Measurements from ENCODE around the gene SLC12A5. TPM values are rescaled to one million over a fixed set of nuclear protein-coding genes. Genes with fewer than 3 reads are reported as not detected.

Gene SLC12A5
- total RNA-seq, 1 experiment from 2014 or later = 8.7 TPM

- H3K4me1 ChIP-seq (replicated peaks; ENCODE audit: insufficient read depth) = no peaks in the 10 kb centered on the region
- H3K27me3 ChIP-seq (ENCODE audit: insufficient read depth, low read depth) = no peaks in the 10 kb centered on the region
- DNase-seq = no peak
- no peak overlapping the region for H3K27ac ChIP-seq
- no peaks in the 10 kb centered on the region for H3K9me3 ChIP-seq (ENCODE audit: insufficient read depth, low read depth)
- peaks cover 23% of the 10 kb centered on the region for H3K36me3 ChIP-seq (ENCODE audit: low read depth)
- no peak overlapping the region for H3K4me3 ChIP-seq
- POLR2A ChIA-PET (ENCODE audit: unreplicated experiment) = no interaction called here
- H4K20me1 ChIP-seq (ENCODE audit: insufficient read depth) = peaks cover 22% of the 10 kb centered on the region
- intact Hi-C loops (cut with micrococcal nuclease; ENCODE audit: unreplicated experiment) = no loop called here
- no peak overlapping the region for H2AFZ ChIP-seq
- H3F3A ChIP-seq (ENCODE audit: insufficient read depth, low read depth) = no peaks in the 10 kb centered on the region; the same call in 1 of the 2 replicates
- H3K4me2 ChIP-seq = no peak overlapping the region
- CTCF ChIA-PET = no interaction called here
- no TSS peak for BruUV-seq (replicated peaks)
- H3K9me2 ChIP-seq (ENCODE audit: insufficient read depth) = no peaks in the 10 kb centered on the region
- TF ChIP-seq EZH2 (IDR thresholded peaks at IDR 0.05; ENCODE audit: low read depth) (no peak), CTCF (conservative IDR thresholded peaks at IDR 0.05) (no peak)
- H3K79me2 ChIP-seq (ENCODE audit: low read depth) = no peaks in the 10 kb centered on the region
Measured at GRCh38 chr20:46071573-46071972, 42.6 kb downstream of the SLC12A5 start.

GRCh38 chr20:46073024-46073423 is 44.0 kb downstream of the SLC12A5 start:
- Histone ChIP-seq H4K20me1 (ENCODE audit: insufficient read depth) (peaks cover 30% of the 10 kb centered on the region), H3K4me3 (no peak overlapping the region), H3K36me3 (ENCODE audit: low read depth) (peaks cover 13% of the 10 kb centered on the region), H2AFZ (no peak overlapping the region), H3K4me2 (no peak overlapping the region), H3K79me2 (ENCODE audit: low read depth) (no peaks in the 10 kb centered on the region), H3K9me3 (ENCODE audit: insufficient read depth, low read depth) (no peaks in the 10 kb centered on the region), H3K9me2 (ENCODE audit: insufficient read depth) (no peaks in the 10 kb centered on the region), H3F3A (ENCODE audit: insufficient read depth, low read depth) (no peaks in the 10 kb centered on the region), H3K27ac (no peak overlapping the region), H3K27me3 (ENCODE audit: insufficient read depth, low read depth) (no peaks in the 10 kb centered on the region), H3K4me1 (replicated peaks; ENCODE audit: insufficient read depth) (no peaks in the 10 kb centered on the region)
- DNase-seq = peak in 1 of 2 experiments; percentile 31
- intact Hi-C loops (cut with micrococcal nuclease; ENCODE audit: unreplicated experiment) = no loop called here
- ChIA-PET CTCF (no interaction called here), POLR2A (ENCODE audit: unreplicated experiment) (no interaction called here)
- BruUV-seq (replicated peaks) = no TSS peak
- TF ChIP-seq CTCF (conservative IDR thresholded peaks at IDR 0.05) (no peak), EZH2 (IDR thresholded peaks at IDR 0.05; ENCODE audit: low read depth) (no peak)

GRCh38 chr20:46073443-46073842 is 44.4 kb downstream of the SLC12A5 start:
- no peak overlapping the region for H3K27ac ChIP-seq
- TF ChIP-seq CTCF (conservative IDR thresholded peaks at IDR 0.05) (no peak), EZH2 (IDR thresholded peaks at IDR 0.05; ENCODE audit: low read depth) (no peak)
- no peak overlapping the region for H2AFZ ChIP-seq
- H3K79me2 ChIP-seq (ENCODE audit: low read depth) = no peaks in the 10 kb centered on the region
- no peaks in the 10 kb centered on the region for H3K9me3 ChIP-seq (ENCODE audit: insufficient read depth, low read depth)
- DNase-seq = peak in 1 of 2 experiments; percentile 23
- no peak overlapping the region for H3K4me2 ChIP-seq
- H3K9me2 ChIP-seq (ENCODE audit: insufficient read depth) = no peaks in the 10 kb centered on the region
- CTCF ChIA-PET = no interaction called here
- H3K27me3 ChIP-seq (ENCODE audit: insufficient read depth, low read depth) = no peaks in the 10 kb centered on the region
- peaks cover 30% of the 10 kb centered on the region for H4K20me1 ChIP-seq (ENCODE audit: insufficient read depth)
- H3K4me3 ChIP-seq = no peak overlapping the region
- no TSS peak for BruUV-seq (replicated peaks)
- intact Hi-C loops (cut with micrococcal nuclease; ENCODE audit: unreplicated experiment) = no loop called here
- H3K4me1 ChIP-seq (replicated peaks; ENCODE audit: insufficient read depth) = no peaks in the 10 kb centered on the region
- POLR2A ChIA-PET (ENCODE audit: unreplicated experiment) = no interaction called here
- H3K36me3 ChIP-seq (ENCODE audit: low read depth) = peaks cover 13% of the 10 kb centered on the region; the same call in 1 of the 2 replicates
- no peaks in the 10 kb centered on the region for H3F3A ChIP-seq (ENCODE audit: insufficient read depth, low read depth)
